ENCODE results near the gene RNF19B. TPM values are rescaled to one million over a fixed set of nuclear protein-coding genes. Genes with fewer than 3 reads are reported as not detected.

Gene RNF19B
- total RNA-seq, 2 donors from 2014 or later = 17.8 TPM

DNA sequence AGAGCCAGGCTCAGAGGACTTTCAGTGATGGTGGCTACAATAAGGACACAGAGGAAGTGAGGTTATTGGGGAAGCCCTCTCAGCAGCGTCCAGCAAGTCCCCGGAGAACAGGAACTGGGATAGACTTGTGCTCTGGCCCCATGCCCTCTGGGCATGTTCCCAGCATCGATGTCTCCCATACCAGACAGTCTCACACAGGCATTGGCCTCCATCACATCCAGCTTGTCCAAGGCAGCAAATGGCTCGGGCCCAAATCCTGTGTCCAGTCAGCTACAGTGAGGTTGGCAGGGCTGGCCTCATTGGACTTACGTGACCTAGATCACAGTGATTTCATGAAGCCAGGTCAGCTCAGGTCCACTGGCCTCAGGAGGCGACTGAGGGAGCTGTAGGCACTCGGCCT is 43.8 kb downstream of the RNF19B start:
- H3K4me3 Mint-ChIP-seq = no peak overlapping the region
- H3K9ac ChIP-seq (ENCODE audit: extremely low read depth, low read length, poor library complexity, severe bottlenecking) = no peak overlapping the region
- peaks cover 56% of the 10 kb centered on the region for H3K27me3 Mint-ChIP-seq (ENCODE audit: insufficient read depth)
- H3K9me3 Mint-ChIP-seq = no peaks in the 10 kb centered on the region
- no peak overlapping the region for H3K27ac ChIP-seq (ENCODE audit: low read depth, low read length)
- no peaks in the 10 kb centered on the region for H3K4me1 ChIP-seq (ENCODE audit: control insufficient read depth, insufficient read depth, low read length)
- no peak for DNase-seq
- no peaks in the 10 kb centered on the region for H3K36me3 ChIP-seq (ENCODE audit: control insufficient read depth, insufficient read depth, low read length)
- peaks cover 11% of the 10 kb centered on the region for H3K4me1 Mint-ChIP-seq
- H3K4me3 ChIP-seq (ENCODE audit: low read length) = no peak overlapping the region
- H3K9me3 ChIP-seq (ENCODE audit: control insufficient read depth, low read length) = no peaks in the 10 kb centered on the region
- no peaks in the 10 kb centered on the region for H3K36me3 Mint-ChIP-seq (ENCODE audit: low read depth)
- no peak overlapping the region for H3K27ac Mint-ChIP-seq
- peaks cover 38% of the 10 kb centered on the region for H3K27me3 ChIP-seq (ENCODE audit: control insufficient read depth, insufficient read depth, low read length, poor library complexity, severe bottlenecking)
- WGBS, 2 experiments (ENCODE audit: insufficient coverage in 1 of 2, insufficient read length in 1 of 2) = 93 to 97% methylated on average over 7 of the region's 7 CpGs
- TF ChIP-seq, protein P1, sequence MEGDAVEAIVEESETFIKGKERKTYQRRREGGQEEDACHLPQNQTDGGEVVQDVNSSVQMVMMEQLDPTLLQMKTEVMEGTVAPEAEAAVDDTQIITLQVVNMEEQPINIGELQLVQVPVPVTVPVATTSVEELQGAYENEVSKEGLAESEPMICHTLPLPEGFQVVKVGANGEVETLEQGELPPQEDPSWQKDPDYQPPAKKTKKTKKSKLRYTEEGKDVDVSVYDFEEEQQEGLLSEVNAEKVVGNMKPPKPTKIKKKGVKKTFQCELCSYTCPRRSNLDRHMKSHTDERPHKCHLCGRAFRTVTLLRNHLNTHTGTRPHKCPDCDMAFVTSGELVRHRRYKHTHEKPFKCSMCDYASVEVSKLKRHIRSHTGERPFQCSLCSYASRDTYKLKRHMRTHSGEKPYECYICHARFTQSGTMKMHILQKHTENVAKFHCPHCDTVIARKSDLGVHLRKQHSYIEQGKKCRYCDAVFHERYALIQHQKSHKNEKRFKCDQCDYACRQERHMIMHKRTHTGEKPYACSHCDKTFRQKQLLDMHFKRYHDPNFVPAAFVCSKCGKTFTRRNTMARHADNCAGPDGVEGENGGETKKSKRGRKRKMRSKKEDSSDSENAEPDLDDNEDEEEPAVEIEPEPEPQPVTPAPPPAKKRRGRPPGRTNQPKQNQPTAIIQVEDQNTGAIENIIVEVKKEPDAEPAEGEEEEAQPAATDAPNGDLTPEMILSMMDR (conservative IDR thresholded peaks at IDR 0.05) = no peak

- Mint-ChIP-seq H3K4me3 (no peak overlapping the region), H3K27me3 (ENCODE audit: insufficient read depth) (peaks cover 49% of the 10 kb centered on the region)
Measured at GRCh38 chr1:32919811-32920733, 44.5 kb downstream of the RNF19B start.

DNA sequence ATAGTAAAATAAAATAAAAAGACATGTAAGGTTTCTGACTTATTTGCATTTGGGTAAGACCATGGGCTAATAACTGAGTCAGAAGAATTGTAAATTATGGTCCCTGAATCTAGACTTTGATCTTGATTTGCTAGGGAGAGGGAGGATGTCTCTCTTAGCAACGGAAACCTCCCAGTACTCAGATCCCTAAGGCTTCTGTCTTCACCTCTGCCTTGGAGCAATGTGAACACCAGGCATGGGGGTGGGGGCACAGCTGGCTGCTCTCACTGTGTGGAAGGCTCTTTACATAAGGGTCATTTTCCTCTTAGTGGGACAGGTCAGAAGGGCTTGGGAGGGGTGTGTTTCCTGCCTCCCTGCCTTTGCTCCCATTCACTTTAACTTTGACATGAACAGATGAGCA is 46.4 kb downstream of the RNF19B start:
- WGBS, 2 experiments (ENCODE audit: insufficient coverage in 1 of 2, insufficient read length in 1 of 2) = 50% methylated on average over 1 of the region's 1 CpG; no CpG with 5 or more reads in 1 of the 2 experiments
- H3K4me3 Mint-ChIP-seq = no peak overlapping the region

More at GRCh38 chr1:32919811-32920733, 44.5 kb downstream of the RNF19B start:
- Histone ChIP-seq H3K27me3 (ENCODE audit: control insufficient read depth, insufficient read depth, low read length, poor library complexity, severe bottlenecking) (peaks cover 32% of the 10 kb centered on the region), H3K9me3 (ENCODE audit: control insufficient read depth, low read length) (no peaks in the 10 kb centered on the region), H3K4me1 (ENCODE audit: control insufficient read depth, insufficient read depth, low read length) (no peaks in the 10 kb centered on the region), H3K4me3 (ENCODE audit: low read length) (no peak overlapping the region), H3K9ac (ENCODE audit: extremely low read depth, low read length, poor library complexity, severe bottlenecking) (no peak overlapping the region), H3K36me3 (ENCODE audit: control insufficient read depth, insufficient read depth, low read length) (no peaks in the 10 kb centered on the region), H3K27ac (ENCODE audit: low read depth, low read length) (no peak overlapping the region)
- TF ChIP-seq, protein P1 (conservative IDR thresholded peaks at IDR 0.05) = no peak
- Mint-ChIP-seq H3K36me3 (ENCODE audit: low read depth) (no peaks in the 10 kb centered on the region), H3K27ac (no peak overlapping the region), H3K4me1 (peaks cover 3% of the 10 kb centered on the region), H3K9me3 (no peaks in the 10 kb centered on the region)
- WGBS, 2 experiments (ENCODE audit: insufficient coverage in 1 of 2, insufficient read length in 1 of 2) = 90 to 91% methylated on average over 9 to 11 of the region's 11 CpGs
- no peak for DNase-seq

More for the DNA sequence above, 46.4 kb downstream of the RNF19B start:
- H3K9me3 Mint-ChIP-seq = no peaks in the 10 kb centered on the region
- no peak for DNase-seq
- H3K27ac ChIP-seq (ENCODE audit: low read depth, low read length) = no peak overlapping the region
- no peaks in the 10 kb centered on the region for H3K9me3 ChIP-seq (ENCODE audit: control insufficient read depth, low read length)
- H3K4me3 ChIP-seq (ENCODE audit: low read length) = no peak overlapping the region
- no peaks in the 10 kb centered on the region for H3K4me1 Mint-ChIP-seq
- no peaks in the 10 kb centered on the region for H3K4me1 ChIP-seq (ENCODE audit: control insufficient read depth, insufficient read depth, low read length)
- H3K27me3 Mint-ChIP-seq (ENCODE audit: insufficient read depth) = peaks cover 35% of the 10 kb centered on the region
- no peak overlapping the region for H3K27ac Mint-ChIP-seq
- no peaks in the 10 kb centered on the region for H3K36me3 ChIP-seq (ENCODE audit: control insufficient read depth, insufficient read depth, low read length)
- peaks cover 13% of the 10 kb centered on the region for H3K27me3 ChIP-seq (ENCODE audit: control insufficient read depth, insufficient read depth, low read length, poor library complexity, severe bottlenecking)
- TF ChIP-seq, protein P1 (conservative IDR thresholded peaks at IDR 0.05) = no peak
- H3K36me3 Mint-ChIP-seq (ENCODE audit: low read depth) = no peaks in the 10 kb centered on the region
- no peak overlapping the region for H3K9ac ChIP-seq (ENCODE audit: extremely low read depth, low read length, poor library complexity, severe bottlenecking)
